Stimulated activated CD4-positive, alpha-beta T cell treated with anti-CD3 and anti-CD28 coated beads, Interleukin-12 subunit alpha, Interleukin-12 subunit beta, amount 100 ng/mL, for 48 hours (primary cell): ENCODE measurements around the gene PSPN.
"Not testable (repeated sequence)": the region's sequence is repeated elsewhere in the genome, so short reads cannot be mapped to it uniquely, and the experiment has no call there.

Experiments used
- DNase-seq, 3 donors: peaks; one replicate each; pipeline ENCODE4 v3.0.0-alpha.2; 2020; ENCODE audit warnings: low read depth in 2 of 3, low spot score in 1 of 3

Gene PSPN

DNA sequence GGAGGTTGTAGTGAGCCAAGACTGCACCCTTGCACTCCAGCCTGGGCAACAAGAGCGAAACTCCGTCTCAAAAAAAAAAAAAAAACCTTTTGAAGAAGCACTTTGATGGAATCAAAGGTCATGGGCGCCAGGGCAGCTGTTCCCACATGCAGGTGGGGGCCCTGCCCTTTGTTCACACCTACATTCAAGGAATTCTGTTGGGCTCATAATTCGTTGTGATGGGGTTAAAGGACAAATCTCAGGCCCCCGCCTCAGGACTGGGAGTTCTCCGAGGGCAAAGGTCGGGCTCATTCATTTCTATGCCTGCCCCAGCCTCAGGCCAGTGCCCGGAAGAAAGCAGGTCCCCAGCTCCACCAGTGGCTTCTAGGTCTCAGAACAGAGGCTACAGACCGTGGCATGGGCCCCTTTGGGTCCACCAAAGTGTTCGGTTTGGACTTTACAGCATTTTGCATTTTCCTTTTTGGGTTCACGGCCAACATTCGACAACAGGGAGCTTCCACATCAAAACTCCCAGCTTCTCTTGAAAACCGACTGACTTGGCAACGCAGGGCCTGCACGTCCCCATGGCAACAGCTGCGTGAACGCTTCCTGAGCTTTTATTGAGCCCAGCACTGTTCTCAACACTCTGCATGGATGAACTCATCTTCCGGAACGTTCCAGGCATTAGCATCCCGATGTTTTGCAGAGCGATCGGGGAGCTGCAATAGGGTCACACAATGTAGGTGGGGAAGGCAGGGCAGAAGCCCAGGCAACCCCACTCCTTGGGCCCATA is 27.3 kb upstream of the PSPN start:
- DNase-seq, result no peak

DNA sequence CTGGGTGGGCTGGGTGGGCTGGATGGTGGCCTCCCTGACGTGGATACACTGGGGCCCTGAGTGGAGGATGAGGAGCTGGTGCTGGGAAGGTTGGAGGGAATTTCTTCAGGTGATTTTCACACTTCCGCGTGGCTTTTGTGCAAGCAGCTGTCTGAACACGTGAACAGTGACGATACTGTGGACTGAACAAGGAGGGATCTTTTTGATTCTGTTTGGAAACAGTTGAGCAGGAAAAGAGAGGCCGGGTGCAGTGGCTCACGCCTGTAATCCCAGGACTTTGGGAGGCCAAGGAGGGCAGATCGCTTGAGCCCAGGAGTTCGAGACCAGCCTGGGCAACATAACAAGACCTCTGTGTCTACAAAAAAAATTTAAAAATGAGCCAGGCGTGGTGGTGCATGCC is 26.3 kb upstream of the PSPN start:
- no peak for DNase-seq

DNA sequence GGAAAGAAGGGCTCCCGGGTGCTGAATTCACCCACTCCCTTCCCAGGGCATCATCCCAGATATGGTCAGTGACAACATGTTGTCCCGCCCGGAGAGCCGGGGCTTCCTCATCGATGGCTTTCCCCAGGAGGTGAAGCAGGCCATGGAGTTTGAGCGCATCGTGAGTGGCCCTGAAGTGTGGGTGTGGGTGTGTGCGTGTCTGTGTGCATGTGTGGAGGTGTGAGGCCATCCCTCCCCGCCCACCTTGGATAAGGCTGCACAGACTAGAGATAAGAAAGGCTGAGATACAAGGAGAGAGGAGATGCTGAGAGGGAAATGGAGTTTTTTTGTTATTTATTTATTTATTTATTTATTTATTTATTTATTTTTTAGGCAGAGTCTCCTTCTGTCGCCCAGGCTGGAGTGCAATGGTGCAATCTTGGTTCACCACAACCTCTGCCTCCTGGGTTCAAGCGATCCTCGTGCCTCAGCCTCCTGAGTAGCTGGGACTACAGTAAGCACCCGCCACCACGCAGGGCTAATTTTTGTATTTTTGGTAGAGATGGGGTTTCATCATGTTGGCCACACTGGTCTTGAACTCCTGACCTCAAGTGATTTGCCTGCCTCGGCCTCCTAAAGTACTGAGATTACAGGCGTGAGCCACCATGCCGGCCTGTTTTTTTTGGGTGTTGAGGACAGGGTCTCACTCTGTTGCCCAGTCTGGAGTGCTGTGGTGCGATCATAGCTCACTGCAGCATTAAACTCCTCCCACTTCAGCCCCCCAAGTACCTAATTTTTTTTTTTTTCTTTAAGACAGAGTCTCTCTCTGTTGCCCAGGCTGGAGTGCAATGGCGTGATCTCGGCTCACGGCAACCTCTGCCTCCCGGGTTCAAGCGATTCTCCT is 24.6 kb upstream of the PSPN start:
- not testable (repeated sequence) for DNase-seq

DNA sequence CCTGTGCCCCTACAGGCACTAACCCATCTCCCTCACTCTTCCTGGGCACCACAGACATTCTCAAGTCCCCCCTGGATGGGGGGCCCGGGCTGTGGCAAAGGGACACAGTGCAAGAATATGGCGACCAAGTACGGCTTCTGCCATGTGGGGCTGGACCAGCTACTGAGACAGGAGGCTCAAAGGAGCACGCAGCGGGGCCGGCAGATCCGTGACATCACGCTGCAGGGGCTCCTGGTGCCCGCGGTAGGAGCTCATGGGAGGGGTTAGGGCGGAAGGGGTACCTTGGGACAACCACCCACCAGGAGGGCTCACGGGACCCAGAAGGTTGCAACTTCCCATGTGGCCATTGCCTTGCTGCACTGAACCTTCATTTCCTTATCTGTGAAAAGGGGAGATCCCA is 20.6 kb upstream of the PSPN start:
- no peak for DNase-seq

DNA sequence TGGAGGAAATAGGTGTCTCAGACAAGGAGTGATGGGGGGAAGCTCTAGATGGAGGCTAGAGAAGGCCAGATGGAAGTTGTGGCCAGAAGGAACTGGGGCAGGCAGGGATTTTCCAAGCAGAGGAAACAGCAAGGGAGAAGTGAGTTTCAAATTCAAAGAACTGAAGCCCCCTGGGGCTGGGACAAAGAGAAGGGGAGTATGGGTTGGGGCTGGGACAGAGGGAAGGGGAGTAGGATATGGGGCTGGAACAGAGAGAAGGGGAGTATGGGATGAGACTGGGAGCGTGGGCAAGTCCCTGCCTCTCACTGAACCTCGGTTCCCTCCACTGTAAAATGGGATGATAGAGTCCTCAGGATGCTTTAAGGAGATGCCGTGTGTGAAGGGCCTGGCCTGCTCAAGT is 19.1 kb upstream of the PSPN start:
- DNase-seq, result no peak

DNA sequence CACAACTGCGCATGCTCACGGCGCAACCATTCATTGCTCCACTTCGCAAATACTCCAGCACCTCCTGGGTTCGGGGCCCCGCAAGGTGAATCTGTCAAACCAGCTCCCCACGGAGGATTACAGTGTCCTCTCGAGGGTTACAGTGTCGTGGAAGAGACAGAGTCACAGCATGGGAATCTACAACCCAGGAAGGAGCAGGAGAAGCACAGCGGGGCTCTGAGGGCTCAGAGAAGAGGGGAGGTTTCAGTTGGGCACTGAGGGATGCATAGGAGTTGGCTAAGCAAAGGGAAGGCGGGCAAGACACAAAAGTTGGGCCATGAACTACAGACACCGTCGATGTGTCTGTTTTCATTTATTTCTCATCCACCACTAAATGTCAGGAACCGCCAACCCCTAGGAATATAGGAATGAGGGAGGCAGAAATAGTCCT is 18.3 kb upstream of the PSPN start:
- DNase-seq, result peak in 1 of 3 donors; percentile 70

DNA sequence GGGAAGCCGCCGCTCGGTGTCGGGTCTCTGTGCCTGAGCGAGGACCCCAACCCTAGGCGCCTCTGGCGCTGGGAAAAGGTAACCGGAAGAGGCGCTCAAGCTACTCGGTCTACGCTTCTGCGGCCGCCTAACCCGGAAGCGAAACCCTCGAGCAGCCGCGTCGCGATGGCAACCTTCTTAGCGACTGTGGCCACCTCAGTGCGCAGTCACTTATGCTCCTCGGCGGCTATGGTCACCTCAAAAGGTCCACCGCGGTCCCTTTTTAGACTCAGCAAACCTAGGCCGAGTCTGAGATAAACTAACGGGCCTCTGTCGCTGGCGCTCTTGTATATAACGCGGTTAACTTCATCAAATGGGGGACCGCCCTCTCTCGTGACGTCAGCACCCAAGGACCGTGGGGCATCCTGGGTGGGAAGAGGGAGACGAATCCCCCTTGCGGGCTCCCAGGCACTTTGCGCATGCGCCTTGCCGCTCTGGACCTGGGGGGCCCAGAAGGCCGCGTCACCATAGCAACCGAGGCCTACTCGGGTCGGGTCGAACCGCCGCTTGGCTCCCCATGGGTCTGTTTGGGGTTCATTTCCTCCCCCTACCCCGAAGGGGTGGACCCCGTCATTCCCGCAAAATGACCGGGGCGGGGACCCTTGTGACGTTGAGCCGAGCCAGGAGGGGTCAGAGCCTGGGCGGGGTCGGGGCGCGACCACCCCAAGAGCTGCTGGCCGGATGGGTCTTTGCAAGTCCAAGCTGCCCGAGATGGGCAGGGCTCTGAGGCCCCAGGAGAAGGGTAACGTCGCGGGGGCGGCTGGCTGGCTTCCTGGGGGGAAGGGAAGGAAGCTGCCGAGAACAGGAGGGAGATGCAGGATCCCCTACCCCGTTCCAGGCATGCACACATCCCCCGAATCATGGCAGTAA is 17.6 kb upstream of the PSPN start, which contains the start of gene GTF2F1:
GTF2F1 (minus strand) TSS at position 91 of the 909 bp plus-strand sequence. CDS start 169 bp downstream, outside the sequence.
- peak; percentile 86 to 90 (median 89) for DNase-seq

DNA sequence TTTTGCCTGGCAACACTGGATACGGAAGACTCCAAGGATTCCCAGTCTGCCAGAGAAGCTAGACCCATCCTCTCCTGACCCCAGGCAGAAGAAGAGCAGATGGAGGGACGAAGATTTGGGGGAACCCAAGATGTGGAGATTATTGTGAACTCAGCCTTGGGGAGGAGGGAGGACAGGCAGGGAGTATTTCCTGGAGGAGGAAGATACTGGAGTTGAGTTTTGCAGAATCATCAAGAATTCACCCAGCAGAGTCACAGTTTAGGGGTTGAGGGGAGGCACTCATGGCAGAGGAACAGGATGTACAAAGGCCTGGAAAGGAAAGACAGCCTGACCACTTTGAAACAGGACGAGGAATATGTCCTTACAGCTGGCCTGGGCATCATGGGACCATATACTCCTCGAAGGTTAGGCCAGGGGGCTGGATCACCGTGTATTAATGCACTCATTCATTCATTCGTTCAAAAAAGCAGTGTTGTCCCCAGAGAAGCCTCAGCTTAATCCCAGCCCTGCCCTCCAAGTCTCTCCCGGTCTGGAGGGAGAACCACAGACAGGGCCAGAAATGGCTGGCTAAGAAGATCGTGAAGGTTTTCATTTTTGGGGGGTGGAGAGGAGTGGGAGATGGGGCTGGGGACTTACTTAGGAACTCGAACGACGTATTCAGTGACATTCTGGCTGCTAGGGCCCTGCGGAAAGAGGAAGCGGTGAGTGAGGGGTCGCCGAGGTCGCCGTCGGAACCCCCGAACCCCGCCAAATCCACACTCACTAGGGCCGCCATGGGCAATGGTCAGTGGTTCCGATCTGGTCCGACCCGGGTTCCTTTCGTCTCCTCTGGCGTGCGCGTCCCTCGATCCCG is 16.7 kb upstream of the PSPN start:
- DNase-seq, result no peak

DNA sequence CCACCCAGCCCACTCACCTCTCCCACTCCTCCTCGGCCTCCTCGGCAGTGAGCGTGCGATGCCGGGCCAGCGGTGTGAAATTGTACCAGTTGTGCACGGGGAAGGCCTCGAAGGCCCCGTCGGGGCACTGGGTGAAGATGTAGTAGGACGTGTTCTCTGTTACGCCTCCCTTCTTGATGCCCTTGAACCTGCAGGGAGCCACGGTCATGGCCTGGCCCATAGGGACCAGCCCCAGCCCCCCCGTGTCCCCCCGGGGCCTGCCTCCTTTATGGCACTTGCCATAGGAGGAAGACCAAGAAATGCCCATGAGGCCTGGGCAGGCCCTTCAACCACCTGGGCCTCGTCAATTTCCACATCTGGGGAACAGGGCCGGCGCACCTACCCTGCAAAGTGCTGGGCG is 11.6 kb upstream of the PSPN start:
- no peak for DNase-seq

DNA sequence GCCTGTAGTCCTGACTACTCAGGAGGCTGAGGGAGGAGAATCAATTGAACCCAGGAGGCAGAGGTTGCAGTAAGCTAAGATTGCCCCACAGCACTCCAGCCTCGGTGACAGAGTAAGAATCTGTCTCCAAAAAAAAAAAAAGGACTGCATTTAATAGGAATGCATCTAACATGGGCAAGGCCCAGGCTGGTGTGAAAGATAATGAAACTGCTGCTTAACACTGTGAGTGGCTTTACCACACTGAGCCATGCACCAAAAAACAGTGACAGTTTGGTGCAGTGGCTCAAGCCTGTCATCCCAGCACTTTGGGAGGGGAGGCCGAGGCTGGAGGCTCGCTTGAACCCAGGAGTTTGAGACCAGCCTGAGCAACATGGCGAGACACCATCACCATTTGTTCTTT is 8.6 kb upstream of the PSPN start:
- no peak for DNase-seq

DNA sequence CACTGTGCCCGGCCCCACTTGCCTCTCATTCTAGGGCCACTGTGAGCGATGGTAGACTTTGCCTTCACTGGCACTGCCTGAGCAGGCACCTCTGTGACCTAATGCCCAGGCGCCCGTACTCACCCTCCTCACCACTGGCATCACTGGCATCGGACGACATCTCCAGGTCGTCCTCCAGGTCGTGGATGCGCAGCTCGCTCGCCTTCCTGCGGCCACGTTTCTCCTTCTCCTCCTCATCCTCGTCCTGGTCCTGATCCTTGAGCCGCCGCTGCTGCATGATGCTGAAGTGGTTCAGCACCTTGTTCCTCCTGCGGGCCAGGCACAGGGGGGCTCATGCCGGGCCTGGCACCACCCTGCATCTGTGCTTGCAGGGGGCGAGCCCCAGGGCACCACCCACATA is 7.5 kb upstream of the PSPN start:
- DNase-seq, result no peak

DNA sequence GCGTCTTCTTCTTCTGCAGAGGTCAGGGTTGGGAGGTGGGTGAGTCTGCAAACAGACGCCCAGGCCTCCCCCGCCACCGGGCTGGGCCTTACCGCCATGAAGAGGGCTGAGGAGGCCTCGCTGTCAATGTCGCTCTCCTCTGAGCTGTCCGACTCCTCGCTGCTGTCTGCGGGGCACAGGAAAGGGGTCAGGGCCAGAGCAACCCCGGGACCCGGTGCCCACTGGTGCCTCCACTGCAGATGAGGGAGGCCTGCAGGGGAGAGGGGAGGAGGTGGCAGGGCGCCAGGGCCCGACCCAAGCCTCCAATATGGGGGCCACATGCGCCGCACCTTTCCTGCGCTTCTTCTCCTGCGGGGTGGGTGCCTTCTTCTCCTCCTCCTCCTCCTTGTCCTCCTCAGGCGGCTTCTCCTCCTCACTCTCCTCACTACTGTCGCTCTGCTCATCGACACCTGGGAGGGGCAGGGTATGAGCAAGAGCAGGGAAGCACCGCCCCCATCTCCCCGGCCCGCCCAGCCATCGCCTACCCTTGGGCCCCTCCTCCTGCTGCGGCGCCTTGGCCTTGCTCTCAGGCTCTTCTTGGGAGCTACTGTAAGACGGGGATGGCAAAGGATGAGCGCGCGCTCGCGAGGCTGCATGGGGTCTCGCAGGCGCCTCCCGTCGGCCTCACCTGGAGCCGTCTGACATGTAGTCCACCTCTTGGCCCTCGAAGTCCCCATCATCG is 5.5 kb upstream of the PSPN start:
- DNase-seq, result no peak

DNA sequence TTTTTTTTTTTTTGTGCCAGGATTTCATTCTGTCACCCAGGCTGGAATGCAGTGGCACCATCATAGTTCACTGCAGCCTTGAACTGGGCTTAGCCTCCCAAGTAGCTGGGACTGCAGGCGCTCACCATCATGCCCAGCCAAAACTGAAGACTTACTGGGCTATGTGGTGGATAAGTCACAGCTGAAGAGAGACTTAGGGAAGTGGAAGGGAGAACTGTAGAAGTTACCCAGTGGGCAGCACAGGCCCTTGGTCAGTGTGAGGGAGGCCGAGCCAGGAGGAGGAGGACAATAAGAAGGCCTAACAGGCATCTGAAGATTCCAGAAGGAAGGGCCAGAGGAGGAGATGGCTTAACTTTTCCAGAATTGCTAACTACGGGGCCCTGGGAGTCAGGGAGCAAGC is 4.0 kb upstream of the PSPN start:
- DNase-seq, result no peak

DNA sequence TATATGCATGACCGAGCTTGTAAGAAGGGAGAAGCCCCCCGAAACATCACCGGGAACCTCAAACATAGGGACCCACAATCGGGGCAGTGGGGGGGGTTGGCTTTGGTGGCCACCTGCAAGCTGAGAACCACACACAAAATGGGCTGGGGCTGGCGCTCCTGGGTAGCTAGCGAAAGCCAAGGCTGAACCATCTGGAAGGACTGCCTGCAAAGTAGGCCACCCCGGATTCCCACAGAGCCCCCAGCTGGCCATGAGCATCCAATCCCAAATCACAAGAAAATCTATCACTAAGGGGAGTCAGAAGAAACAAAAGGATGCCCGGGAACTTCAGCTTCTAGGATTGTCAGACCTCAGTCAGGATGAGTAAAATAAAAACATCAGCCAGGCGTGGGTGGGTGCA is 2.8 kb upstream of the PSPN start:
- DNase-seq, result no peak

DNA sequence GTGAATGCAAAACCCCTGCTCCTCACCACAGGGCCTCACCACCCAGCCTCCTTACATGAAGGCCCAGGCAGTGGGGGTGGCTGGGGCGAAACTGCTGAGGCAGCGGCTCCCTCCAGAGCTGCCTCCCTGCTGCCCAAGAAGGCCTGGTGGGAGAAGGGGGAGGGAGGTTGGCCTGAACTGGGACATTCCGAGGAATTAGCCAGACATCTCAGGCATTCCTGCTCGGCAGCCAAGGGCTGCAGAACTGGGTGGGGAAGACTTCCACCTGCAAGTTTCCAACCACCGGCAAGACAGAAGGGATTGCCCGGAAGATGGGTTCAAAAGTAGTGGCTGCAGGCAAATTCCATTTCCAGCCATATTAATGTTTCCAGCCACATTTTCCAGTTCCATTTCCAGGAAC is 2.3 kb upstream of the PSPN start:
- no peak for DNase-seq

DNA sequence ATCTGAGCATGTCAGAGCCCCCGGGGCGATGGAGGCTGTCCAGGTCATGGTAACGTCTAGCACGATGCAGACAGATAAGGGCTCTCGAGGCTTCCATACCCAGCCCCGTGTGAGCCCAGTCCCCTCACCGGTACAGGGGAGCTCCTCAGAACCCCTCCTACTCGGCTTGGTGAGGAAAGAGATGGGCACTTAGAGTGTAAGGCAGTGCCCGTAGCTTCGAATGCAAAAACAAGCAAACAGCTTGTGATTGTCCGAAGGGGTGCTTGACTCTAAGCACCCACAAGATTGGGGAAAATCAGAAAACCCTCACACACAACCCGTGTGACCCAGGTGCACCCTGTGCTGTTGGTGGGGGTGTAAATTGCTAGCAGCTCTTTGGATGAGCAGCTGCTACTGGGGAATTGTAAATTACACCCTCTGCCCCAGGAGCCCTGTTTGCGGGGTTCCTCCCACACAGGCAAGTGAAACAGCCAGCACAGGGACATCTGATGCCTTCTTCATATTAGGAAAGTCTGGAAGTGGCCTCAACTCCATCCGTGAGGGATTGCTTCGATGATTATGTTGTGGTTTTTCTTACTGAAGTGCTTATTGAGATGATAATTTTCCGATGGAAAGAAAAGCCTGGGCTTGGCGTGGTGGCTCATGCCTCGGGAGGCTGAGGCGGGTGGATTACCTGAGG is 918 bp upstream of the PSPN start:
- DNase-seq, result no peak

DNA sequence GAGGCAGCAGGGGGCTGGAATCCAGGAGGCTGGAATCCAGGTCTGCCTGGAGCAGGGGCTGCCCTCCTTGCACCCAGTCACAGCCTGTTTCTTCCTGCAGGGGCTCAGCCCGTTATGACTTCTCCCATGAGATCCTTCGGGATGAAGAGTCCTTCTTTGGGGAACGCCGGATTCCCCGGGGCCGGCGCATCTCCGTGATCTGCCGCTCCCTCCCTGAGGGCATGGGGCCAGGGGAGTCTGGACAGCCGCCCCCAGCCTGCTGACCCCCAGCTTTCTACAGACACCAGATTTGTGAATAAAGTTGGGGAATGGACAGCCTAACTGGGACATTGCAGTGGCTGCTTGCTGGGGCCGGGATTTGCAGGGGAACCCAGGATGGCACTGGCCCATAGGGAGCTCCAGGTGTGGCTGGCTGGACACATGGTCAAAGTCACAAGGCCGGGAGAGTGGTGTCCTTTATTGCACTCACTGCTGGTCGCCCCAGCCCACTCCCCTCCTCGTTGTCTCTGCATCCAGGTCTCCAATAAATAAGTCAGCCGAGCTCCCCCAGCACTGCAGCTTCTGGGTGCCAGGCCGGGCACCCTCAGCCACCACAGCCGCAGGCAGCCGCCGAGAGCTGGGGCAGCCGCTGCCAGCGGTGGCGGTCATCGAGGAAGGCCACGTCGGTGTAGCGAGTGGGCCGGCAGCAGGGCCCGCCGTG is 872 bp downstream of the PSPN start:
- no peak for DNase-seq

DNA sequence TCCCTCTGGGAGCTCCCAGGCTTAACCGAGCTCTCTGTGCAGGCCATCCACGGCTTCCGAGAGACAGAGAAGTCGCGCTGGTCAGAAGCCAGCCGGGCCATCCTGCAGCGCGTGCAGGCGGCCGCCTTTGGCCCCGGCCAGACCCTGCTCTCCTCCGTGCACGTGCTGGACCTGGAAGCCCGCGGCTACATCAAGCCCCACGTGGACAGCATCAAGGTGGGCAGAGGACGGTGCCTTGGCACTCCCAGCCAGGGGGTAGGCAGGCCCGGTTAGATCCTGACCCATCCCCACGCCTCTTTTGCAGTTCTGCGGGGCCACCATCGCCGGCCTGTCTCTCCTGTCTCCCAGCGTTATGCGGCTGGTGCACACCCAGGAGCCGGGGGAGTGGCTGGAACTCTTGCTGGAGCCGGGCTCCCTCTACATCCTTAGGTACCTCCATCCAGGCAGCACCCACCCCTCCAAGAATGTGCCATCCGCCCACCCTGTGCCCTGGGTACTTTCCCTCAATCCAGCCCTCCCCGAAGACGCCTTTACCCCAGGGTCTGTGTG is 1.5 kb downstream of the PSPN start:
- no peak for DNase-seq
